HG03108 (cell line): Measurements from ENCODE around the gene P2RX2.

Experiments used
- ATAC-seq: cut with Tn5 transposase; IDR thresholded peaks from one replicate; pipeline ENCODE4 v1.9.1; 2021; ENCODE audit warnings: moderate library complexity; ENCODE audit not compliant: unreplicated experiment

The P2RX2 gene

DNA sequence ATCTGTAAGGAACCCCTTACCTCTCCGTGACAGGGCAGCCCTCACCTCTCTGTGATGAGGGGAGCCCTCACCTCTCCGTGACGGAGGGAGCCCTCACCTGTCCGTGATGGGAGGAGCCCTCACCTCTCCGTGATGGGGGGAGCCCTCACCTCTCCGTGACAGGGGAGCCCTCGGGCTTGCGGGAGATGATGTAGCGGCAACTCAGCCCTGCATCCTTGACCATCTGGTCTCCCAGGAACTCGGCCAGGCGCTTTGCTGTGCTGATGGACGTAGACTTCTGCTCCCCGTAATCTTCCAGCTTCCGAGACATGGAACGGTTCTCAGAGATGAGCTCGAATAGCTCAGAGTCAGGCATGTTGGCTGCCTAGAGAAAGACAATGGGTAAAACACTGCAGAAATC lies 40.6 kb downstream of the P2RX2 start:
- no peak for ATAC-seq

- no peak for ATAC-seq
Measured at GRCh38 chr12:132660052-132660451, 41.5 kb downstream of the P2RX2 start.

- ATAC-seq, result no peak
Measured at GRCh38 chr12:132660996-132661395, 42.4 kb downstream of the P2RX2 start.

- no peak for ATAC-seq
Measured at GRCh38 chr12:132661972-132662371, 43.4 kb downstream of the P2RX2 start.

DNA sequence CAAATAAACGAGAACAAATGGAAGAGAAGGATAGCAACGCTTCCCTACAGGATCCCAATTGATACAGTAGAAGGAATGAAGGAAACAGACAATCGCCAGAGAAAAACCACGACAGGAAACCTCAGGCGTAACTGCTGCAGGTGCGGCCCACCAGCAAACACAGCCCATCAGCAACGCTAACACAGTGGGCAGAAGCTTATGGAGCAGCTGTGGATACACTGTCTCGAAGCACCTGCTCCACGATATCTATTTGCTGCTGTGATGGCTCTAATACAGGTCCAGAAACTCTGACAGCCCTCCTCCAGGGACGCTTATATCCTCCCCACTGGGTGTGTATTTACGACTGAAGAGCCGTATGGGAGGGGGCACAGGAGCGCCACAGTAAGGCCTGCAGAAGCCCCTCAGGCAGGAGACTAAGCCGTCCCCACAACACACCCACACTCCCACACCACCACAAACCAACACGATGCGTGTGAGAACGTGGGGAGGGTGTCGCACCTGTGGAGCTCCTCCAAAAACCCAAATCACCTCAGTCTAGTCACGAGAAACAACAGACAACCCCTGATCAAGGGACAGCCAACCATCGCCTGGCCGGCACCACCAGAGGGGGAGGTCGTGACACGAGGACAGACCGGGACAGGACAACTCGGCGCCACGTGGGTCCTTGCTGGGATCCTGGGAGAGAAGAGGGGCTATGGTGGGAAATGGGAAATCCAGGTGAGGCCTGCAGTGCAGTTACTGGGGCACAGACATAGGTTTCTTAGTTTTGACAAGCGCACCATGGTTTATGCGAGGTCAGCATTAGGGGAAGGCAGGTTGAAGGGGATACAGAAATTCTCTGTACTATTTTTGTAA lies 44.6 kb downstream of the P2RX2 start:
- ATAC-seq, result no peak

- ATAC-seq, result no peak
Measured at GRCh38 chr12:132664206-132665148, 45.9 kb downstream of the P2RX2 start.

DNA sequence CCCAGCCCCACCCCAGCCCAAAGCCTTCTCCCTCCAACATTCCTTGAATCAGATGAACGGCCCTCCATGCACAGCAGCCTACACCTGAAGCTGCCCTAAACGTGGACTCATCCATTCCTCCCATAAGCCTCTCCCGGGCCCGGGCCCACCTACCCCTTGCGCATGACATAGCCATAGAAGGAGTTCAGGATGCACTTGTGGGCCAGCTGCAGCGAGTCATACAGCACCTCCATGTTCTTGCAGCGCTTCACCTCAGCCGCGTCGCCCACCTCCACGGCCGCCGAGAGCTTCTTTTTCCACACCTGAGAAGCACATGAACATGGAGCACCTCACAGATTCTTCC lies 46.5 kb downstream of the P2RX2 start:
- ATAC-seq, result no peak

DNA sequence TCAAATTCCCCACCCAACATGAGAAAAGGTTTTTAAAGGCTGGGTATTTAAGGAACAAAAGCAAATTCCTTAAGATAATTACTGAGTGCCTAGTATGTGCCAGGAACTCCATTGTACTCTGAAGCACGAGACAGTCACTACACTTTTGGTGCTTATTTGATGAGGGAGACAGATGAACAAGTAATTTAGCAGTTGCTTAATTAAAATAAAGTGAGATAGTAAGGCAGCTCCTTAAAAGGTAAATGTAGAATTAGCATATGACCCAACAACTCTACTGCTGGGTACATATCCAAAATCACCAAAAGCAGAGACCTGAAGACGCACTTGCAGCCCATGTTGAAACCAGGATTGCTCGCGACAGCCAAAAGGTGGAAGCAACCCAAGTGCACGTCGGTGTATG lies 47.2 kb downstream of the P2RX2 start:
- no peak for ATAC-seq

GRCh38 chr12:132668191-132669088 lies 49.9 kb downstream of the P2RX2 start:
- ATAC-seq, result no peak

- ATAC-seq, result no peak
Measured at GRCh38 chr12:132669166-132669879, 50.7 kb downstream of the P2RX2 start.
